HepG2 (cell line): ENCODE measurements around the gene OVOL3. TPM values are rescaled to one million over a fixed set of nuclear protein-coding genes. Genes with fewer than 3 reads are reported as not detected.

Source experiments
- ATAC-seq: fragments of 200-7000 bp; cut with Tn5 transposase; 3 replicates; pipeline ENCODE4 v1.9.1; 2020; ENCODE audit warnings: mild to moderate bottlenecking, moderate library complexity
- BruUV-seq: library from RNA; stranded (reverse); fragments of 400-500 nt; replicated peaks from 2 replicates; lab custom pipeline; 2021; lab: Mats Ljungman, UMichigan
- CTCF ChIA-PET: fragments of 300-600 bp; formaldehyde crosslinking; extraction: SDS; loops from one replicate; lab custom pipeline; 2021; ENCODE audit warnings: low total read pairs, inconsistent platforms, low intra/inter-chr PET ratio; lab: Yijun Ruan, JAX
- POLR2A ChIA-PET: fragments of 350-600 bp; sonication (Branson Sonifier 250); formaldehyde crosslinking; loops from one replicate; lab custom pipeline; 2020; ENCODE audit warnings: antibody characterized with exemption, inconsistent platforms; lab: Yijun Ruan, JAX
- DNase-seq: peaks from one replicate; pipeline ENCODE4 v3.0.0-alpha.2; 2015; ENCODE audit warnings: low spot score
- FAIRE-seq: peaks from 3 replicates; lab custom pipeline; 2011; peaks lifted over from hg19 to GRCh38; lab: Jason Lieb, UNC
- H2AFZ ChIP-seq: one replicate; pipeline ENCODE4 v1.6.1; 2011; ENCODE audit warnings: low read length, inconsistent platforms
- H3K27ac ChIP-seq: fragments of 300-600 bp; 3 replicates; pipeline ENCODE4 v1.8.0; 2011; ENCODE audit warnings: mixed run types, mild to moderate bottlenecking, mixed read lengths, low read length, inconsistent platforms; ENCODE audit not compliant: insufficient read depth; ENCODE audit errors: extremely low read length
- H3K27me3 ChIP-seq, 2 experiments: fragments of 200-600 bp in 1 of 2; 2 replicates in 1 of 2; 3 replicates in 1 of 2; pipeline versions ENCODE4 v1.6.0 to v1.8.0; 2011; ENCODE audit warnings: low read length in 2 of 2, mild to moderate bottlenecking in 2 of 2, moderate library complexity in 2 of 2, inconsistent platforms in 1 of 2; ENCODE audit not compliant: insufficient read depth in 2 of 2, control insufficient read depth in 1 of 2
- H3K36me3 ChIP-seq, 2 experiments: fragments of 200-600 bp in 1 of 2; replicated peaks in 1 of 2; 2 replicates in 1 of 2; 3 replicates in 1 of 2; pipeline versions ENCODE4 v1.5.1 to v1.8.0; 2011; ENCODE audit warnings: low read length in 2 of 2, inconsistent platforms in 1 of 2; ENCODE audit not compliant: insufficient read depth in 2 of 2, control insufficient read depth in 1 of 2
- H3K4me1 ChIP-seq: 2 replicates; pipeline ENCODE4 v1.5.1; 2012; ENCODE audit warnings: low read length, inconsistent platforms; ENCODE audit not compliant: insufficient read depth
- H3K4me2 ChIP-seq: 2 replicates; pipeline ENCODE4 v1.6.0; 2011; ENCODE audit warnings: low read depth, low read length, inconsistent platforms
- H3K4me3 ChIP-seq, 3 experiments: fragments of 200-600 bp in 1 of 3; sonication (generic), shearing (Covaris generic) in 1 of 3; replicated peaks in 1 of 3; 2 replicates each; pipeline ENCODE4 v1.5.1; 2011 to 2016; ENCODE audit warnings: low read length in 3 of 3, inconsistent platforms in 2 of 3, low read depth in 2 of 3, mild to moderate bottlenecking in 2 of 3, control low read depth in 1 of 3, mixed read lengths in 1 of 3; ENCODE audit not compliant: insufficient read depth in 1 of 3
- H3K79me2 ChIP-seq: one replicate; pipeline ENCODE4 v1.6.1; 2011; ENCODE audit warnings: low read length, inconsistent platforms; ENCODE audit not compliant: insufficient read depth
- H3K9ac ChIP-seq: 2 replicates; pipeline ENCODE4 v1.6.0; 2011; ENCODE audit warnings: mild to moderate bottlenecking, low read depth, low read length, inconsistent platforms; ENCODE audit not compliant: insufficient read depth
- H3K9me3 ChIP-seq: 2 replicates; pipeline ENCODE4 v1.5.1; 2012; ENCODE audit warnings: mild to moderate bottlenecking, low read length
- H4K20me1 ChIP-seq: 2 replicates; pipeline ENCODE4 v1.6.0; 2011; ENCODE audit warnings: inconsistent platforms, mild to moderate bottlenecking, low read length, moderate library complexity; ENCODE audit not compliant: insufficient read depth
- ARNTL ChIP-seq: sonication (generic); formaldehyde crosslinking; IDR thresholded peaks from 2 replicates; pipeline ENCODE4 v1.4.0; 2020; ENCODE audit warnings: mild to moderate bottlenecking, missing genetic modification reagents
- HOXA5 ChIP-seq: sonication (generic); formaldehyde crosslinking; IDR thresholded peaks from 2 replicates; pipeline ENCODE4 v1.4.0; 2020; ENCODE audit warnings: missing genetic modification reagents
- KLF6 ChIP-seq: IDR thresholded peaks from 2 replicates; pipeline ENCODE4 v1.8.0; 2016; ENCODE audit warnings: missing biosample characterization, missing genetic modification reagents
- MEIS2 ChIP-seq: sonication (generic); formaldehyde crosslinking; IDR thresholded peaks from 2 replicates; pipeline ENCODE4 v1.9.0; 2021; ENCODE audit warnings: mild to moderate bottlenecking, missing genetic modification reagents
- PBX2 ChIP-seq: IDR thresholded peaks from 2 replicates; pipeline ENCODE4 v1.6.1; 2016; ENCODE audit warnings: control low read depth
- REST ChIP-seq, 2 experiments: IDR thresholded peaks; 2 replicates each; pipeline ENCODE4 v1.6.1; 2011 to 2012; ENCODE audit warnings: low read length in 2 of 2, borderline replicate concordance in 1 of 2, low read depth in 1 of 2, mild to moderate bottlenecking in 1 of 2, moderate library complexity in 1 of 2
- REXO4 ChIP-seq: sonication (generic); formaldehyde crosslinking; IDR thresholded peaks from 2 replicates; pipeline ENCODE4 v1.8.0; 2022; ENCODE audit warnings: missing genetic modification reagents, mild to moderate bottlenecking, borderline replicate concordance
- RFX5 ChIP-seq: IDR thresholded peaks from 2 replicates; pipeline ENCODE4 v1.6.1; 2011; ENCODE audit warnings: low read depth, low read length, improper control_type of control experiment
- THRA ChIP-seq: sonication (generic); formaldehyde crosslinking; IDR thresholded peaks from 2 replicates; pipeline ENCODE4 v1.4.0; 2020; ENCODE audit warnings: missing genetic modification reagents, borderline replicate concordance
- ZFP36L2 ChIP-seq: sonication (generic); formaldehyde crosslinking; IDR thresholded peaks from 2 replicates; pipeline ENCODE4 v1.4.0; 2020; ENCODE audit warnings: missing genetic modification reagents
- whole genome bisulfite sequencing: methylation state at CpG from one replicate; pipeline ENCODE4 v1.1.6; 2017; ENCODE audit warnings: low lambda C conversion rate; 5-methylcytosine and 5-hydroxymethylcytosine counted together
- in situ Hi-C: cut with HindIII; loops from 2 replicates; pipeline ENCODE4 v1.10.0; 2017; ENCODE audit warnings: low pct_unique_long_range_greater_than_20kb; ENCODE audit not compliant: extremely low pct_ligation_motif_present
- intact Hi-C: fragments of 100-400 bp; cut with micrococcal nuclease; formaldehyde crosslinking; loops from one replicate; pipeline ENCODE4 v1.10.0; 2022; ENCODE audit not compliant: unreplicated experiment
- polyA plus RNA-seq, 8 experiments: library from polyadenylated mRNA; depleted of rRNA in 3 of 8; stranded (reverse) in 7 of 8; unstranded in 1 of 8; fragments of >200 nt; fragmentation: Illumina TruSeq in 4 of 8; extraction: Trizol in 4 of 8; gene quantifications; 2 replicates each; pipeline versions ENCODE4 v1.2.1 to v1.2.3, GENCODE V29; 2011 to 2016; ENCODE audit warnings: low read depth in 4 of 8, missing spikeins in 1 of 8, mixed read lengths in 1 of 8; ENCODE audit not compliant: insufficient read depth in 1 of 8
- total RNA-seq, 5 experiments: library from RNA; depleted of rRNA; stranded (reverse); fragments of >200 nt; fragmentation: Illumina TruSeq; extraction: Trizol; gene quantifications; 2 replicates each; pipeline ENCODE4 v1.2.3, GENCODE V29; 2016; ENCODE audit warnings: low read depth in 1 of 5

The OVOL3 gene
- total and polyA plus RNA-seq, 2 of the 13 experiments (the other 11 are each of a cell fraction or from before 2014, with no cell fraction given): not detected

- FAIRE-seq: no peak
- no peak for TF ChIP-seq ZFP36L2 (CRISPR knock-in tag)
- no peak for TF ChIP-seq THRA (CRISPR knock-in tag)
- POLR2A ChIA-PET: no interaction called here
These were observed 38.9 kb upstream of the OVOL3 start for GRCh38 chr19:36072081-36072480.

GRCh38 chr19:36073121-36073876, 37.6 kb upstream of the OVOL3 start:
- Histone ChIP-seq H2AFZ (no peak overlapping the region), H3K4me1 (no peaks in the 10 kb centered on the region), H4K20me1 (no peaks in the 10 kb centered on the region), H3K4me2 (no peak overlapping the region), H3K4me3 (no peak overlapping the region), H3K27ac (no peak overlapping the region), H3K79me2 (peaks cover 2% of the 10 kb centered on the region), H3K36me3 (peaks cover 7 to 38% of the 10 kb centered on the region in 2 experiments), H3K9me3 (no peaks in the 10 kb centered on the region), H3K9ac (no peak overlapping the region), H3K27me3 (no peaks in the 10 kb centered on the region)
- ATAC-seq (no peak), DNase-seq (no peak), FAIRE-seq (no peak)
- 89% methylated on average over 7 of the region's 10 CpGs for WGBS
- no TSS peak for BruUV-seq
- ChIA-PET CTCF (no interaction called here), POLR2A (no interaction called here)
- in situ Hi-C loops: no loop called here
- intact Hi-C loops: no loop called here
- 0 out of 2 replicates have a peak, but pooled peaks have one; percentile 41 for TF ChIP-seq RFX5
- TF ChIP-seq HOXA5 (CRISPR knock-in tag): peak; percentile 99
- TF ChIP-seq REST (IDR thresholded peaks at IDR 0.05; ENCODE audit: borderline replicate concordance in 1 of 2, low read depth in 1 of 2, low read length in 2 of 2): peak in 1 of 2 experiments; percentile 69; a peak in 1 of 4 replicates
- TF ChIP-seq MEIS2 (CRISPR knock-in tag): peak; percentile 98
- peak; percentile 53; the same call in 1 of the 2 replicates for TF ChIP-seq PBX2 (CRISPR knock-in tag)
- TF ChIP-seq KLF6 (CRISPR knock-in tag): no peak
- TF ChIP-seq ARNTL (CRISPR knock-in tag): no peak
- no peak for TF ChIP-seq REXO4 (CRISPR knock-in tag)

More at GRCh38 chr19:36072081-36072480, 38.9 kb upstream of the OVOL3 start:
- H3K4me1 ChIP-seq: no peaks in the 10 kb centered on the region
- intact Hi-C loops: no loop called here
- BruUV-seq: no TSS peak
- H3K4me3 ChIP-seq: no peak overlapping the region
- peaks cover 14 to 48% of the 10 kb centered on the region in 2 experiments for H3K36me3 ChIP-seq
- ATAC-seq: no peak
- no peak overlapping the region for H3K9ac ChIP-seq
- no peaks in the 10 kb centered on the region for H4K20me1 ChIP-seq
- no peaks in the 10 kb centered on the region for H3K27me3 ChIP-seq
- H2AFZ ChIP-seq: no peak overlapping the region
- no peak overlapping the region for H3K27ac ChIP-seq
- H3K4me2 ChIP-seq: no peak overlapping the region
- CTCF ChIA-PET: no interaction called here
- no peak for DNase-seq
- 97% methylated on average over 5 of the region's 8 CpGs for WGBS
- no peaks in the 10 kb centered on the region for H3K9me3 ChIP-seq
- in situ Hi-C loops: no loop called here
- peaks cover 2% of the 10 kb centered on the region for H3K79me2 ChIP-seq
